ENCODE data around the gene PTPN4.
"Not testable (repeated sequence)": the region's sequence is repeated elsewhere in the genome, so short reads cannot be mapped to it uniquely, and the experiment has no call there.

Gene PTPN4

DNA sequence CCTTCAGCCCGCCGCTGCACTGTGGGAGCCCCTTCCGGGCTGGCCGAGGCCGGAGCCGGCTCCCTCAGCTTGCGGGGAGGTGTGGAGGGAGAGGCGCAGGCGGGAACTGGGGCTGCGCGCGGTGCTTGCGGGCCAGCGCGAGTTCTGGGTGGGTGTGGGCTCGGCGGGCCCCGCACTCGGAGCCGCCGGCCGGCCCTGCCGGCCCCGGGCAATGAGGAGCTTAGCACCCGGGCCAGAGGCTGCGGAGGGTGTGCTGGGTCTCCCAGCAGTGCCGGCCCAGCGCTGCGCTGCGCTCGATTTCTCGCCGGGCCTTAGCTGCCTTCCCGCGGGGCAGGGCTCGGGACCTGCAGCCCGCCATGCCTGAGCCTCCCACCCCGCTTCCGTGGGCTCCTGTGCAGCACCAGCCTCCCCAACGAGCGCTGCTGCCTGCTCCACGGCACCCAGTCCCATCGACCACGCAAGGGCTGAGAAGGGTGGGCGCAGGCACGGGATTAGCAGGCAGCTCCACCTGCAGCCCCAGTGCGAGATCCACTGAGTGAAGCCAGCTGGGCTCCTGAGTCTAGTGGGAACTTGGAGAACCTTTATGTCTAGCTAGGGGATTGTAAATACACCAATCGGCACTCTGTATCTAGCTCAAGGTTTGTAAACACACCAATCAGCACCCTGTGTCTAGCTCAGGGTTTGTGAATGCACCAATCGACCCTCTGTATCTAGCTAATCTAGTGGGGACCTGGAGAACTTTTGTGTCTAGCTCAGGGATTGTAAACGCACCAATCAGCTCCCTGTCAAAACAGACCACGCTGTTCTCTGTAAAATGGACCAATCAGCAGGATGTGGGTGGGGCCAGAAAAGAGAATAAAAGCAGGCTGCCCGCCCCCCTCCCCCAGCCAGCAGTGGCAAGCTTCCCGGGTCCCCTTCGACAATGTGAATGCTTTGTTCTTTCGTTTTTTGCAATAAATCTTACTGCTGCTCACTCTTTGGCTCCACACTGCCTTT, 237.5 kb downstream of the PTPN4 start:
- ATAC-seq (replicated peaks); H3K36me3 Mint-ChIP-seq (ENCODE audit: insufficient read depth); H3K9me3 Mint-ChIP-seq: not testable (repeated sequence)

DNA sequence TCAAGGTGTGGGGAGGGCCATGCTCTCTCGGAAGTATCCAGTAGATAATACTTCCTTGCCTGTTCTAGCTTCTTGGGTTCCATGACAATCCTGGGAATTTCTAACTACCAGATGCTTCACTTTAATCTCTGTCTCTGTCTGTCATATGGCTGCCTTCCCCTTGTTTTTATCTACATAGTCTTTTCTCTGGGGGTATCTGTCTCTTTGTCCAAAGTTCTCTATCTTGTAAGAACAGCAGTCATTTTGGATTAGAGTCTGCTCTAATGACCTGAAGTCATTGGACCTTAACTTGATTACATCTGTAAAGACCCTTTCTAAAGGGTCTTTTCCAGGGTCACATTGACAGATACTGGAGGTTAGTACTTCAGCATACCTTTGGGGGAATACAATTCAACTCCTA, 241.7 kb downstream of the PTPN4 start:
- Mint-ChIP-seq H3K4me3 (no peak overlapping the region), H3K4me1 (ENCODE audit: low read depth in 2 of 2) (no peaks in the 10 kb centered on the region), H3K36me3 (ENCODE audit: insufficient read depth) (no peaks in the 10 kb centered on the region), H3K27me3 (no peaks in the 10 kb centered on the region), H3K9me3 (no peaks in the 10 kb centered on the region), H3K27ac (no peak overlapping the region)
- DNase-seq, result no peak
- no peak for ATAC-seq (replicated peaks)

More for the DNA sequence above, 237.5 kb downstream of the PTPN4 start:
- not testable (repeated sequence) for H3K4me3 Mint-ChIP-seq; H3K4me1 Mint-ChIP-seq (ENCODE audit: low read depth in 2 of 2); DNase-seq; H3K27me3 Mint-ChIP-seq
- H3K27ac Mint-ChIP-seq, result peak overlapping the region in 1 of 2 donors; percentile 41

DNA sequence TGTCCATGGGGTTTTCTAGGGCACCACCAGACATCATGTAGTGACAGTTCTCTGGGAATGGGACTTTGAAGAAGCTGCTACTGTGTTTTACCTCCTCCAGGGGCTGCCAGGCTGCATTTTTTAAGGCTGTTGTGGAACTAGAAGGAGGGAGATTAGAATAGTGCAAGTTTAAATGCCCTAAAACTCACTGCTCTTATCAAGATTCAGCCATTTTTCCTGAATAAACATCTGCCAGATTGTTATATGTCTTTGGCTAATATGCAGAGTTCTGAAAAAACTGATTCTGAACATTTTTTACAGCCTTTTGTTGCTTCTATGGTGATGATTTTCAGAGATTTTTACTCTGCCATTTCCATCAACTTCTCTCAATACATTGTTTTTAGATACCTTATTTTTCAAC, 244.5 kb downstream of the PTPN4 start:
- Mint-ChIP-seq H3K4me1 (ENCODE audit: low read depth in 2 of 2) (no peaks in the 10 kb centered on the region), H3K27ac (no peak overlapping the region), H3K9me3 (no peaks in the 10 kb centered on the region), H3K36me3 (ENCODE audit: insufficient read depth) (peaks cover 4% of the 10 kb centered on the region), H3K27me3 (no peaks in the 10 kb centered on the region), H3K4me3 (no peak overlapping the region)
- ATAC-seq (replicated peaks) (no peak), DNase-seq (no peak)

GRCh38 chr2:120005834-120006521, 246.3 kb downstream of the PTPN4 start:
- Mint-ChIP-seq H3K4me1 (ENCODE audit: low read depth in 2 of 2) (no peaks in the 10 kb centered on the region), H3K27me3 (no peaks in the 10 kb centered on the region), H3K9me3 (no peaks in the 10 kb centered on the region), H3K4me3 (no peak overlapping the region), H3K36me3 (ENCODE audit: insufficient read depth) (peaks cover 4% of the 10 kb centered on the region), H3K27ac (no peak overlapping the region)
- ATAC-seq (replicated peaks) (no peak), DNase-seq (no peak)

- Mint-ChIP-seq H3K27me3 (no peaks in the 10 kb centered on the region), H3K4me3 (no peak overlapping the region), H3K9me3 (no peaks in the 10 kb centered on the region), H3K36me3 (ENCODE audit: insufficient read depth) (peaks cover 8% of the 10 kb centered on the region), H3K27ac (no peak overlapping the region), H3K4me1 (ENCODE audit: low read depth in 2 of 2) (peaks cover 6 to 12% of the 10 kb centered on the region in 2 donors)
- ATAC-seq (replicated peaks) (no peak), DNase-seq (no peak)
Measured at GRCh38 chr2:120007851-120008250, 248.1 kb downstream of the PTPN4 start.

DNA sequence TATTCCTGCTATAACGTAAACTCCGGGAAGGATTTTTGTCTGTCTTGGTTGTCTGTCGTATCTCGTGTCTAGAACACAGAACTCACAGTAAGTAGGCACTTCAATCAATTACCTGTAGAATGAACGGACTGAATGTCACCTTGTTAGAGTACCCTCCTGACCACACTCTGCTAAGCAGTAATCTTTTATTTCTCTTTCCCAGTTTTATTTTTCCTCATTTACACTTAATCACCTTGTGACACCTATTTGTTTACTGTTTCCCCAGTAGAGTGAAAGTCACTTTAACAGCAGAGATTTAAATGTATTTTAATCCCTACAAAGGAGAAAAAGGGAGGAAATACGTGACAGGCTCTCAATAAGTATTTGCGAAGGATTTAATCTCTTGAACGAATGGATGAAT, 252.6 kb downstream of the PTPN4 start:
- peak overlapping the region; percentile 72 to 90 for H3K27ac Mint-ChIP-seq
- ATAC-seq (replicated peaks) (no peak), DNase-seq (no peak)
- peaks cover 4% of the 10 kb centered on the region for H3K36me3 Mint-ChIP-seq (ENCODE audit: insufficient read depth)
- peaks cover 9 to 12% of the 10 kb centered on the region in 2 donors for H3K4me1 Mint-ChIP-seq (ENCODE audit: low read depth in 2 of 2)
- no peaks in the 10 kb centered on the region for H3K9me3 Mint-ChIP-seq
- H3K27me3 Mint-ChIP-seq, result no peaks in the 10 kb centered on the region
- H3K4me3 Mint-ChIP-seq, result peak overlapping the region; percentile 77 to 82

DNA sequence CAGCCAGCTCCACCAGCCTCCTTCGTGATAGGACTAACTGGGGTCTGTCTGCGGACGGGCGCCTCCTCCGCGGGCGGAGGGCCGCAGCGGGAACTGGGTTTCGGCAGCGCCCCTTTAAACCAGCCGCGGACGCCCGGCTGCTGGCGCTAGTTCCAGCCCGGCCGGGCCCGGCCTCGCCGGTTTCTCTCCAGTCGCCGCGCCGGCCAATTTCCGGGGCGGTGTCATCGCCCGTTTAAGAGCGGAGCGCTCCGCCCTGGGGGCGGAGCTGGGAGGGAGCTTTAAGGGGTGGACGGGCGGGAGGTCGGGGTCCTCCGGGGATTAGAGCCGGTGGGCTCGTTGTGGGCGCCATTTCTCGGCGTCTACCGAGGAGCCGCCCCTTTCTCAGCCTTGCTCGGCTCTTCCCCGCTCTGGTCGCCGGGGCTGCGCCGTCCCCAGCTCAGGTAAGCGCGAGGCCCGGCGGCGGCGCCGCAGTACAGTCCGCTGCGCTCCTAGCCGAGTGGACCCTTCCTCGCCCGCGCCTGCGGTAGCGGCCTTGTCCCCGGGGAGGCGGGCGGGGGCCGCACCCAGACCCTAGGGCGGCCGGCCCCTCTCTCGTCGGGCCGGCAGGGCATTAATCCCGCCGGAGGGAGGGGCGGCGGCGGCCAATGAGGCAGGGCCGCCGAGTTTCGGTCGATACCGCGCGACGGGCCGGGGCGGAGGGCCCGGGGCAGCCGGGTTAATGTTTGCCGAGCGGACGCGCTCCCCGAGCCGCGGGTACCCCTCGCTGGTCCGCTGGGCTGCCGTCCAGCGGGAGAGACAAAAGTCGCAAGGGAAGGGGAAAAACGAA, 253.3 kb downstream of the PTPN4 start, which contains the start of gene EPB41L5:
Gene EPB41L5 (plus strand): TSS at position 307 of the 826 bp plus-strand sequence. CDS start 6,008 bp downstream, outside the sequence.
- Mint-ChIP-seq H3K4me1 (ENCODE audit: low read depth in 2 of 2) (peaks cover 9 to 12% of the 10 kb centered on the region in 2 donors), H3K36me3 (ENCODE audit: insufficient read depth) (peaks cover 4% of the 10 kb centered on the region), H3K27ac (peak within 1 kb of the TSS; percentile 72 to 90), H3K4me3 (peak within 1 kb of the TSS; percentile 77 to 82), H3K27me3 (no peaks in the 10 kb centered on the region), H3K9me3 (no peaks in the 10 kb centered on the region)
- ATAC-seq (replicated peaks) (peak; percentile 93), DNase-seq (peak; percentile 62 to 66 (median 63))

GRCh38 chr2:120013597-120014223, 254.0 kb downstream of the PTPN4 start:
- DNase-seq (no peak), ATAC-seq (replicated peaks) (no peak)
- Mint-ChIP-seq H3K4me1 (ENCODE audit: low read depth in 2 of 2) (peaks cover 9 to 12% of the 10 kb centered on the region in 2 donors), H3K4me3 (peak overlapping the region; percentile 71 to 82), H3K9me3 (no peaks in the 10 kb centered on the region), H3K27ac (no peak overlapping the region), H3K36me3 (ENCODE audit: insufficient read depth) (peaks cover 4% of the 10 kb centered on the region), H3K27me3 (no peaks in the 10 kb centered on the region)

GRCh38 chr2:120014226-120014980, 254.7 kb downstream of the PTPN4 start:
- Mint-ChIP-seq H3K27ac (no peak overlapping the region), H3K9me3 (no peaks in the 10 kb centered on the region), H3K36me3 (ENCODE audit: insufficient read depth) (peaks cover 4% of the 10 kb centered on the region), H3K4me3 (no peak overlapping the region), H3K27me3 (no peaks in the 10 kb centered on the region), H3K4me1 (ENCODE audit: low read depth in 2 of 2) (peaks cover 9 to 12% of the 10 kb centered on the region in 2 donors)
- ATAC-seq (replicated peaks) (no peak), DNase-seq (no peak)

- no peak for ATAC-seq (replicated peaks)
- H3K36me3 Mint-ChIP-seq (ENCODE audit: insufficient read depth), result peaks cover 2% of the 10 kb centered on the region
- no peak overlapping the region for H3K27ac Mint-ChIP-seq
- DNase-seq, result no peak
- H3K4me1 Mint-ChIP-seq (ENCODE audit: low read depth in 2 of 2), result peaks cover 8 to 9% of the 10 kb centered on the region in 2 donors
- H3K4me3 Mint-ChIP-seq, result no peak overlapping the region
- H3K27me3 Mint-ChIP-seq, result no peaks in the 10 kb centered on the region
- no peaks in the 10 kb centered on the region for H3K9me3 Mint-ChIP-seq
Measured at GRCh38 chr2:120016800-120017199, 257.1 kb downstream of the PTPN4 start.

- Mint-ChIP-seq H3K27me3 (no peaks in the 10 kb centered on the region), H3K9me3 (no peaks in the 10 kb centered on the region), H3K4me1 (ENCODE audit: low read depth in 2 of 2) (peaks cover 4 to 7% of the 10 kb centered on the region in 2 donors), H3K4me3 (no peak overlapping the region), H3K27ac (no peak overlapping the region), H3K36me3 (ENCODE audit: insufficient read depth) (no peaks in the 10 kb centered on the region)
- DNase-seq (no peak), ATAC-seq (replicated peaks) (no peak)
Measured at GRCh38 chr2:120017201-120017600, 257.5 kb downstream of the PTPN4 start.

GRCh38 chr2:120018549-120018948, 258.8 kb downstream of the PTPN4 start:
- Mint-ChIP-seq H3K4me1 (ENCODE audit: low read depth in 2 of 2) (peaks cover 0 to under 1% of the 10 kb centered on the region in 2 donors), H3K36me3 (ENCODE audit: insufficient read depth) (no peaks in the 10 kb centered on the region), H3K27ac (no peak overlapping the region), H3K27me3 (no peaks in the 10 kb centered on the region), H3K9me3 (no peaks in the 10 kb centered on the region), H3K4me3 (no peak overlapping the region)
- no peak for DNase-seq
- ATAC-seq (replicated peaks), result no peak
